Right hindlimb (tissue), 1 donor: Measurements from ENCODE around the gene NENF.

Source experiments
- DNase-seq: peaks from one replicate; pipeline ENCODE4 v3.0.0-alpha.2; 2018

NENF gene

GRCh38 chr1:212432272-212432660 is 454 bp upstream of the NENF start:
- DNase-seq, result no peak

- DNase-seq, result no peak
Observed at GRCh38 chr1:212433577-212434462, 1.1 kb downstream of the NENF start.

GRCh38 chr1:212434992-212435391 is 2.3 kb downstream of the NENF start:
- no peak for DNase-seq

- DNase-seq, result no peak
Observed at GRCh38 chr1:212437179-212437798, 4.6 kb downstream of the NENF start.

- no peak for DNase-seq
Observed at GRCh38 chr1:212438831-212439237, 6.1 kb downstream of the NENF start.

- DNase-seq, result no peak
Observed at GRCh38 chr1:212440419-212440818, 7.7 kb downstream of the NENF start.

- DNase-seq, result no peak
Observed at GRCh38 chr1:212442408-212442807, 9.7 kb downstream of the NENF start.

GRCh38 chr1:212446333-212446732 is 13.6 kb downstream of the NENF start:
- DNase-seq, result no peak

- DNase-seq, result no peak
Observed at GRCh38 chr1:212447478-212447877, 14.8 kb downstream of the NENF start.

- DNase-seq, result peak; percentile 77
Observed at GRCh38 chr1:212450331-212450881, 17.7 kb downstream of the NENF start.

- no peak for DNase-seq
Observed at GRCh38 chr1:212451416-212452322, 18.9 kb downstream of the NENF start.

- DNase-seq, result peak; percentile 92
Observed at GRCh38 chr1:212452323-212453155, 19.8 kb downstream of the NENF start.

- no peak for DNase-seq
Observed at GRCh38 chr1:212453156-212453857, 20.6 kb downstream of the NENF start.

- no peak for DNase-seq
Observed at GRCh38 chr1:212454741-212455140, 22.0 kb downstream of the NENF start.

- no peak for DNase-seq
Observed at GRCh38 chr1:212455401-212455800, 22.7 kb downstream of the NENF start.

- peak; percentile 90 for DNase-seq
Observed at GRCh38 chr1:212455803-212456528, 23.2 kb downstream of the NENF start.

GRCh38 chr1:212457740-212458338 is 25.1 kb downstream of the NENF start:
- no peak for DNase-seq

- no peak for DNase-seq
Observed at GRCh38 chr1:212458817-212459216, 26.1 kb downstream of the NENF start.

- no peak for DNase-seq
Observed at GRCh38 chr1:212459656-212460055, 26.9 kb downstream of the NENF start.

GRCh38 chr1:212460376-212460775 is 27.7 kb downstream of the NENF start:
- DNase-seq, result no peak
